Activated CD8-positive, alpha-beta T cell treated with anti-CD3 and anti-CD28 coated beads for 36 hours (primary cell): ENCODE data around the gene OSBPL1A. TPM values are rescaled to one million over a fixed set of nuclear protein-coding genes. Genes with fewer than 3 reads are reported as not detected.
A peak's percentile ranks its signal among the peaks of the same experiment; 100 is the strongest.

ENCODE experiments used
- ATAC-seq: fragments of 200-7000 bp; cut with Tn5 transposase; one replicate; pipeline ENCODE4 v1.10.0; 2021; ENCODE audit warnings: mild to moderate bottlenecking, moderate library complexity
- CTCF ChIA-PET: fragments of 350-600 bp; sonication (Branson Sonifier 250); formaldehyde crosslinking; loops from one replicate; lab custom pipeline; 2021; ENCODE audit warnings: antibody characterized with exemption; lab: Charles Lee
- POLR2A ChIA-PET: fragments of 350-600 bp; sonication (Branson Sonifier 250); formaldehyde crosslinking; loops from one replicate; lab custom pipeline; 2021; ENCODE audit warnings: antibody characterized with exemption; lab: Charles Lee
- DNase-seq: peaks from one replicate; pipeline ENCODE4 v3.0.0-alpha.2; 2020
- H3K27ac Mint-ChIP-seq: one replicate; pipeline ENCODE4 v1.8.0; 2021; ENCODE audit warnings: mild to moderate bottlenecking, mixed read lengths
- H3K27me3 Mint-ChIP-seq: one replicate; pipeline ENCODE4 v1.8.0; 2021; ENCODE audit warnings: mixed read lengths
- H3K36me3 Mint-ChIP-seq: one replicate; pipeline ENCODE4 v1.8.0; 2021; ENCODE audit warnings: low read depth, mixed read lengths
- H3K4me1 Mint-ChIP-seq: one replicate; pipeline ENCODE4 v1.8.0; 2021; ENCODE audit warnings: low read depth, mixed read lengths
- H3K4me3 Mint-ChIP-seq: one replicate; pipeline ENCODE4 v1.8.0; 2021; ENCODE audit warnings: mild to moderate bottlenecking, moderate library complexity, mixed read lengths
- H3K9me3 Mint-ChIP-seq: one replicate; pipeline ENCODE4 v1.8.0; 2021; ENCODE audit warnings: mixed read lengths
- intact Hi-C: fragments of 100-400 bp; cut with micrococcal nuclease; formaldehyde crosslinking; loops from one replicate; pipeline ENCODE4 v1.10.0; 2022
- total RNA-seq, 2 experiments: library from RNA; stranded (reverse); gene quantifications; one replicate each; pipeline ENCODE4 v1.2.3, GENCODE V29; 2021
- TF ChIP-seq, protein P1 (sequence below): fragments of 200-600 bp; IDR thresholded peaks from one replicate; pipeline ENCODE4 v1.8.0; 2022; ENCODE audit warnings: antibody characterized with exemption, mild to moderate bottlenecking

OSBPL1A gene
- total RNA-seq, 2 experiments from 2014 or later = 2.7 to 3.1 TPM

DNA sequence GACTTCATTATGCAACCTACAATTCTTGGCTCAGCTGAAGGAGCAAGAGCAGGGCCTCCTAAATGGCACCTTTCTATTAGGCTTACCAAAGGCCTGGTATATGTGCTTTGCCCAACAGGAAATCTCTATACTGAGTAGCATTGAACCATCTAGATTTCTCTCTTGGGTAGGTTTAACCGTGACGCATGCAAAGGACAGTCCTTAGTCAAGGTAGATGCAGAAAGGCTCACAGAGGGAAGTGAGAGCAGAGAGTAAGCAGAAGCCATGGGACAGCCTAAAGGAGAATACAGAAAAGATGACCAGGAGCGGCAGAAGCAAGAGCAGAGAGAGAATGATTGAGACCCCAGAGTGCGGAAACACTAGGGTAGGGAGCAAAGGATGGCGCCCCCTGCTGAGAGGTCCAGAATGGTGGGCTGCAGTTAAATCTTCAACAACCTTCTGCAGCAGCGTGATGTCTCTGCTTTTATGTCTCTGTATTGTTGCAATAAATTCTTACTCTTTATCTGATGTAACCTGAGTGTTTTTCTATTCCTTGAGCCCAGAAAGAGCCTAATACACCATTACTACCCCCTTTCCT is 4.7 kb upstream of the OSBPL1A start:
- CTCF ChIA-PET = interaction anchor here (0.9 to 1.7 kb wide), 3 partner anchors 14 to 43 kb away, joined by 5 to 6 read pairs (median 5); no protein-coding TSS in a partner anchor
- Mint-ChIP-seq H3K27me3 (peaks cover 37% of the 10 kb centered on the region), H3K4me1 (peaks cover 7% of the 10 kb centered on the region), H3K27ac (no peak overlapping the region), H3K9me3 (no peaks in the 10 kb centered on the region), H3K36me3 (no peaks in the 10 kb centered on the region), H3K4me3 (no peak overlapping the region)
- POLR2A ChIA-PET = no interaction called here
- TF ChIP-seq, protein P1, sequence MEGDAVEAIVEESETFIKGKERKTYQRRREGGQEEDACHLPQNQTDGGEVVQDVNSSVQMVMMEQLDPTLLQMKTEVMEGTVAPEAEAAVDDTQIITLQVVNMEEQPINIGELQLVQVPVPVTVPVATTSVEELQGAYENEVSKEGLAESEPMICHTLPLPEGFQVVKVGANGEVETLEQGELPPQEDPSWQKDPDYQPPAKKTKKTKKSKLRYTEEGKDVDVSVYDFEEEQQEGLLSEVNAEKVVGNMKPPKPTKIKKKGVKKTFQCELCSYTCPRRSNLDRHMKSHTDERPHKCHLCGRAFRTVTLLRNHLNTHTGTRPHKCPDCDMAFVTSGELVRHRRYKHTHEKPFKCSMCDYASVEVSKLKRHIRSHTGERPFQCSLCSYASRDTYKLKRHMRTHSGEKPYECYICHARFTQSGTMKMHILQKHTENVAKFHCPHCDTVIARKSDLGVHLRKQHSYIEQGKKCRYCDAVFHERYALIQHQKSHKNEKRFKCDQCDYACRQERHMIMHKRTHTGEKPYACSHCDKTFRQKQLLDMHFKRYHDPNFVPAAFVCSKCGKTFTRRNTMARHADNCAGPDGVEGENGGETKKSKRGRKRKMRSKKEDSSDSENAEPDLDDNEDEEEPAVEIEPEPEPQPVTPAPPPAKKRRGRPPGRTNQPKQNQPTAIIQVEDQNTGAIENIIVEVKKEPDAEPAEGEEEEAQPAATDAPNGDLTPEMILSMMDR = no peak
- peak; percentile 43 for DNase-seq
- intact Hi-C loops = no loop called here
- ATAC-seq = no peak

DNA sequence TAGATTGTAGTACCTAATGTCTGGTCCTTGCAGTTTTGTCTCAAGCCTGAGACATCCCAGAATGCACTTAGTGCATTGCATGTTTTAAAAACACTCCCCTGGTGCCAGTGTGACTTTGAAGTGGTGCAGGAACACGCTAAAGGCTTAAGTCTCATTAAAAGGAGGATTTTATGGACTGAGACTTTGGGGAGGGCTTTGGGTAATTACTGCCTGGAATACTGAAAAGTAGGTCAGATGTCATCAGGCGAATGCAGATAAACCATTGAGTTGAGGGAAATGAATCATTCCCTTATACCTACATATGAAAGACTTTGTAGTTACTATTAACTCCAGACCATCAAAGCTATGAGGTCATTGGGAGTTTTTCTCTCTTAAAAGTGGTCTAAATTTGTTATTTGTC is 3.0 kb upstream of the OSBPL1A start:
- POLR2A ChIA-PET = interaction anchor here (1.1 to 1.2 kb wide), 2 partner anchors 11 to 14 kb away, joined by 3 read pairs; no protein-coding TSS in a partner anchor
- Mint-ChIP-seq H3K27me3 (peaks cover 30% of the 10 kb centered on the region), H3K36me3 (no peaks in the 10 kb centered on the region), H3K9me3 (no peaks in the 10 kb centered on the region), H3K4me1 (peaks cover 12% of the 10 kb centered on the region), H3K27ac (no peak overlapping the region), H3K4me3 (no peak overlapping the region)
- intact Hi-C loops = no loop called here
- TF ChIP-seq, protein P1 = no peak
- no peak for ATAC-seq
- DNase-seq = no peak
- CTCF ChIA-PET = interaction anchor here (1.1 to 1.7 kb wide), 3 partner anchors 32 to 88 kb away, joined by 3 to 5 read pairs (median 4); no protein-coding TSS in a partner anchor

DNA sequence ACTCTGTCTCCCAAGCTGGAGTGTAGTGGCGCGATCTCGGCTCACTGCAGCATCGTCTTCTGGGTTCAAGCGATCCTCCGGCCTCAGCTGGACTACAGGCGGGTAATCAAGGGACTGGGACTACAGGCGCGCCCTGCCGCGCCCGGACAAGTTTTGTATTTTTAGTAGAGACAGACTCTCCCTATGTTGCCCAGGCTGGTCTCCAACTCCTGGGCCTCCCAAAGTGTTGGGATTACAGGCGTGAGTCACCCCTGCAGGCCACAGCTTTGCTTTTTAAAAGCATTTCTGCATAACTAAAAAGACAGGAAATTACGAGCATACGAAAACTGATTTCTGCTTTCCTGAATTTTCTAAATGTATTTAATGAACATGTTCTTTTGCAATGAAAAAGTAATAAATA is 916 bp upstream of the OSBPL1A start:
- Mint-ChIP-seq H3K36me3 (no peaks in the 10 kb centered on the region), H3K27me3 (peaks cover 26% of the 10 kb centered on the region), H3K9me3 (no peaks in the 10 kb centered on the region), H3K27ac (no peak overlapping the region), H3K4me1 (peaks cover 15% of the 10 kb centered on the region), H3K4me3 (peak overlapping the region; percentile 68)
- POLR2A ChIA-PET = interaction anchor here (0.5 to 3.0 kb wide), 4 partner anchors 17 to 43 kb away, joined by 3 to 10 read pairs (median 6); partner anchors contain the start of gene IMPACT
- CTCF ChIA-PET = interaction anchor here (1.2 to 1.6 kb wide), 2 partner anchors 8 to 32 kb away, joined by 3 to 5 read pairs; no protein-coding TSS in a partner anchor
- DNase-seq (no peak), ATAC-seq (no peak)
- intact Hi-C loops = no loop called here
- TF ChIP-seq, protein P1 = no peak

- TF ChIP-seq, protein P1 = no peak
- DNase-seq = peak; percentile 49
- peak; percentile 40 for ATAC-seq
- Mint-ChIP-seq H3K27ac (no peak overlapping the region), H3K4me1 (peaks cover 15% of the 10 kb centered on the region), H3K4me3 (peak overlapping the region; percentile 68), H3K36me3 (no peaks in the 10 kb centered on the region), H3K9me3 (no peaks in the 10 kb centered on the region), H3K27me3 (peaks cover 20% of the 10 kb centered on the region)
- POLR2A ChIA-PET = interaction anchor here (0.7 to 3.0 kb wide), 5 partner anchors 10 to 621 kb away, joined by 3 to 10 read pairs (median 5); partner anchors contain the start of gene IMPACT
- CTCF ChIA-PET = interaction anchor here (0.9 to 2.0 kb wide), 6 partner anchors 9 to 92 kb away, joined by 3 to 10 read pairs (median 4); no protein-coding TSS in a partner anchor
- intact Hi-C loops = no loop called here
Measured at GRCh38 chr18:24397131-24397693, 412 bp downstream of the OSBPL1A start.
